IMR-90 (cell line): ENCODE measurements around the gene TSN. TPM values are rescaled to one million over a fixed set of nuclear protein-coding genes. Genes with fewer than 3 reads are reported as not detected.
"Not testable (repeated sequence)": the region's sequence is repeated elsewhere in the genome, so short reads cannot be mapped to it uniquely, and the experiment has no call there.

Source experiments
- ATAC-seq: fragments of 200-7000 bp; cut with Tn5 transposase; 2 replicates; pipeline ENCODE4 v1.9.1; 2020; ENCODE audit warnings: low read depth, mild to moderate bottlenecking, moderate library complexity
- BruUV-seq: library from RNA; stranded (reverse); fragments of 400-500 nt; replicated peaks from 2 replicates; lab custom pipeline; 2021; lab: Mats Ljungman, UMichigan
- CTCF ChIA-PET: fragments of 300-600 bp; formaldehyde crosslinking; extraction: SDS; loops from one replicate; lab custom pipeline; 2021; ENCODE audit warnings: antibody characterized with exemption; lab: Yijun Ruan, JAX
- POLR2A ChIA-PET: fragments of 300-600 bp; sonication (Branson Sonifier 250); formaldehyde crosslinking; loops from one replicate; lab custom pipeline; 2022; ENCODE audit warnings: antibody characterized with exemption; ENCODE audit not compliant: unreplicated experiment; lab: Charles Lee
- DNase-seq: peaks from one replicate; pipeline ENCODE4 v3.0.0; 2013
- H2AFZ ChIP-seq: replicated peaks from 2 replicates; pipeline ENCODE3; 2013; ENCODE audit warnings: low read length, mild to moderate bottlenecking; ENCODE audit not compliant: poor library complexity
- H2AK5ac ChIP-seq: 2 replicates; pipeline ENCODE4 v1.6.1; 2013; ENCODE audit warnings: low read depth, low read length, inconsistent platforms
- H2AK9ac ChIP-seq: replicated peaks from 2 replicates; pipeline ENCODE3; 2013; ENCODE audit warnings: mild to moderate bottlenecking, low read depth, low read length, moderate library complexity; ENCODE audit not compliant: poor library complexity
- H2BK120ac ChIP-seq: 2 replicates; pipeline ENCODE4 v1.6.1; 2013; ENCODE audit warnings: low read depth, low read length, inconsistent platforms
- H2BK15ac ChIP-seq: 3 replicates; pipeline ENCODE4 v1.6.1; 2013; ENCODE audit warnings: low read depth, low read length, inconsistent platforms
- H2BK20ac ChIP-seq: 2 replicates; pipeline ENCODE4 v1.6.1; 2013; ENCODE audit warnings: low read depth, mild to moderate bottlenecking, inconsistent platforms, low read length, moderate library complexity
- H2BK5ac ChIP-seq: 2 replicates; pipeline ENCODE4 v1.6.1; 2013; ENCODE audit warnings: mild to moderate bottlenecking, low read depth, low read length, inconsistent platforms; ENCODE audit not compliant: poor library complexity, severe bottlenecking
- H3K14ac ChIP-seq: replicated peaks from 2 replicates; pipeline ENCODE4 v1.6.1; 2013; ENCODE audit warnings: low read depth, low read length, inconsistent platforms
- H3K18ac ChIP-seq: 2 replicates; pipeline ENCODE4 v1.6.1; 2013; ENCODE audit warnings: low read depth, low read length, control low read depth
- H3K23ac ChIP-seq: 2 replicates; pipeline ENCODE4 v1.6.1; 2013; ENCODE audit warnings: low read depth, low read length, inconsistent platforms
- H3K27ac ChIP-seq: 2 replicates; pipeline ENCODE4 v1.5.1; 2013; ENCODE audit warnings: mild to moderate bottlenecking, control low read depth, low read length; ENCODE audit not compliant: insufficient read depth
- H3K27me3 ChIP-seq: 2 replicates; pipeline ENCODE4 v1.6.1; 2013; ENCODE audit warnings: low read length; ENCODE audit not compliant: control insufficient read depth, insufficient read depth
- H3K36me3 ChIP-seq: 2 replicates; pipeline ENCODE4 v1.6.1; 2013; ENCODE audit warnings: low read length, mixed read lengths; ENCODE audit not compliant: control insufficient read depth, insufficient read depth
- H3K4ac ChIP-seq: 2 replicates; pipeline ENCODE4 v1.6.1; 2013; ENCODE audit warnings: low read depth, low read length, inconsistent platforms
- H3K4me1 ChIP-seq: 2 replicates; pipeline ENCODE4 v1.6.1; 2013; ENCODE audit warnings: low read length, mixed read lengths; ENCODE audit not compliant: control insufficient read depth, insufficient read depth
- H3K4me2 ChIP-seq: 2 replicates; pipeline ENCODE4 v1.6.1; 2013; ENCODE audit warnings: low read depth, mild to moderate bottlenecking, control low read depth, low read length, moderate library complexity
- H3K4me3 ChIP-seq: 2 replicates; pipeline ENCODE4 v1.5.1; 2013; ENCODE audit warnings: low read depth, mild to moderate bottlenecking, control low read depth, low read length, moderate library complexity; ENCODE audit not compliant: insufficient read depth
- H3K56ac ChIP-seq: 2 replicates; pipeline ENCODE4 v1.6.1; 2013; ENCODE audit warnings: low read length, inconsistent platforms; ENCODE audit not compliant: insufficient read depth; ENCODE audit errors: extremely low read depth
- H3K79me1 ChIP-seq, 2 experiments: 2 replicates each; pipeline ENCODE4 v1.6.1; 2013; ENCODE audit warnings: low read length in 2 of 2, inconsistent platforms in 1 of 2, low read depth in 1 of 2
- H3K9ac ChIP-seq: 2 replicates; pipeline ENCODE4 v1.6.1; 2013; ENCODE audit warnings: low read depth, low read length, control low read depth
- H3K9me1 ChIP-seq: 2 replicates; pipeline ENCODE4 v1.6.1; 2013; ENCODE audit warnings: low read length, inconsistent platforms; ENCODE audit not compliant: insufficient read depth
- H3K9me3 ChIP-seq: 2 replicates; pipeline ENCODE4 v1.6.1; 2013; ENCODE audit warnings: low read length; ENCODE audit not compliant: control insufficient read depth, insufficient read depth
- H4K20me1 ChIP-seq: 2 replicates; pipeline ENCODE4 v1.6.1; 2013; ENCODE audit warnings: low read length, inconsistent platforms; ENCODE audit not compliant: insufficient read depth
- H4K5ac ChIP-seq: 2 replicates; pipeline ENCODE4 v1.6.1; 2013; ENCODE audit warnings: mild to moderate bottlenecking, low read depth, low read length, control low read depth
- H4K8ac ChIP-seq, 2 experiments: 2 replicates each; pipeline ENCODE4 v1.6.1; 2013; ENCODE audit warnings: low read depth in 2 of 2, low read length in 2 of 2, control low read depth in 1 of 2, inconsistent platforms in 1 of 2
- H4K91ac ChIP-seq: 2 replicates; pipeline ENCODE4 v1.6.1; 2013; ENCODE audit warnings: low read depth, low read length, inconsistent platforms; ENCODE audit not compliant: insufficient read depth
- WGBS, 2 experiments: methylation state at CpG; one replicate each; pipeline versions ENCODE4 v1.1.5 to v1.1.7; 2013; ENCODE audit warnings: missing lambda C conversion rate in 2 of 2; ENCODE audit not compliant: insufficient read length in 1 of 2; ENCODE audit errors: extremely low coverage in 2 of 2; 5-methylcytosine and 5-hydroxymethylcytosine counted together
- dilution Hi-C: fragments of 300-500 bp; cut with HindIII; formaldehyde crosslinking; loops from one replicate; pipeline ENCODE4 v1.14.3; 2018; ENCODE audit warnings: low sequenced_read_pairs; ENCODE audit not compliant: unreplicated experiment
- in situ Hi-C: fragments of 300-500 bp; cut with MboI; formaldehyde crosslinking; loops from 3 replicates; pipeline ENCODE4 v1.14.3; 2019; ENCODE audit warnings: low sequenced_read_pairs, inconsistent platforms, mixed read lengths
- intact Hi-C: fragments of 100-400 bp; cut with micrococcal nuclease; formaldehyde crosslinking; loops from 2 replicates; pipeline ENCODE4 v1.10.0; 2022
- polyA plus RNA-seq, 3 experiments: library from polyadenylated mRNA; depleted of rRNA; stranded (reverse); fragments of >200 nt; gene quantifications; 2 replicates each; pipeline ENCODE4 v1.2.3, GENCODE V29; 2012; ENCODE audit warnings: low replicate concordance in 1 of 3
- total RNA-seq: library from RNA; depleted of rRNA; stranded (reverse); fragments of >200 nt; gene quantifications from 2 replicates; pipeline ENCODE4 v1.2.3, GENCODE V29; 2012

Gene TSN
- total and polyA plus RNA-seq, 2 of the 4 experiments (the other 2 are of a cell fraction) = 31.0 to 56.3 TPM

- H4K8ac ChIP-seq, H3K56ac ChIP-seq, H2BK120ac ChIP-seq, H3K36me3 ChIP-seq, BruUV-seq, intact Hi-C loops, H3K4me1 ChIP-seq, H4K5ac ChIP-seq, H3K9me1 ChIP-seq, H2BK20ac ChIP-seq, H4K91ac ChIP-seq, H2BK15ac ChIP-seq, H2AK9ac ChIP-seq, H2AFZ ChIP-seq, H3K79me1 ChIP-seq, H3K4ac ChIP-seq, H2BK5ac ChIP-seq, H4K20me1 ChIP-seq, H2AK5ac ChIP-seq, H3K9me3 ChIP-seq, H3K23ac ChIP-seq, dilution Hi-C loops, H3K27ac ChIP-seq, H3K4me3 ChIP-seq, DNase-seq, H3K9ac ChIP-seq, H3K4me2 ChIP-seq, H3K18ac ChIP-seq, H3K14ac ChIP-seq, ATAC-seq: not testable (repeated sequence)
- peaks cover 13% of the 10 kb centered on the region for H3K27me3 ChIP-seq
- in situ Hi-C loops = loop anchor here (25.0 kb wide), 1 partner anchor 655 kb away; no protein-coding TSS in a partner anchor
- no CpG with 5 or more reads among the region's 8 CpGs for WGBS, 2 experiments
- CTCF ChIA-PET = interaction anchor here (0.7 kb wide), 1 partner anchor 445 kb away, joined by 6 read pairs; no protein-coding TSS in a partner anchor
- POLR2A ChIA-PET = interaction anchor here (0.6 kb wide), 1 partner anchor 26 kb away, joined by 3 read pairs; no protein-coding TSS in a partner anchor
Observed at GRCh38 chr2:121807771-121808170, 52.3 kb downstream of the TSN start.
